A549 (cell line): Measurements from ENCODE around the gene SGO2.

Source experiments
- CBX8 ChIP-seq: fragments of 200-600 bp; sonication (generic); IDR thresholded peaks from 2 replicates; pipeline ENCODE4 v1.6.1; 2016
- CHD2 ChIP-seq: fragments of 150-350 bp; IDR thresholded peaks from 2 replicates; pipeline ENCODE4 v1.6.1; 2014; ENCODE audit warnings: low read length; ENCODE audit not compliant: partially characterized antibody
- ESRRA ChIP-seq: fragments of 150-350 bp; IDR thresholded peaks from 2 replicates; pipeline ENCODE4 v1.6.1; 2014; ENCODE audit warnings: mild to moderate bottlenecking, low read length, borderline replicate concordance
- GATA3 ChIP-seq: IDR thresholded peaks from 2 replicates; pipeline ENCODE4 v1.6.1; 2012; ENCODE audit warnings: borderline replicate concordance
- HDAC2 ChIP-seq: fragments of 200-600 bp; sonication (generic); IDR thresholded peaks from 2 replicates; pipeline ENCODE4 v1.6.1; 2016
- MAFK ChIP-seq: fragments of 450-650 bp; IDR thresholded peaks from 2 replicates; pipeline ENCODE4 v1.6.1; 2014; ENCODE audit not compliant: partially characterized antibody
- MAZ ChIP-seq: fragments of 150-350 bp; IDR thresholded peaks from 2 replicates; pipeline ENCODE4 v1.6.1; 2014; ENCODE audit warnings: antibody characterized with exemption, low read depth, low read length, borderline replicate concordance
- NR3C1 ChIP-seq: fragments of >200 bp; sonication (Bioruptor Twin); formaldehyde crosslinking; IDR thresholded peaks from 3 replicates; pipeline ENCODE4 v1.6.1; 2017
- POLR2A ChIP-seq: IDR thresholded peaks from 2 replicates; pipeline ENCODE4 v1.6.1; 2012; ENCODE audit warnings: mild to moderate bottlenecking, low read length
- POLR2AphosphoS2 ChIP-seq: conservative IDR thresholded peaks from 2 replicates; pipeline ENCODE4 v1.6.1; 2012; ENCODE audit warnings: low read length, improper control_type of control experiment, inconsistent platforms
- TP53 ChIP-seq: fragments of 250-450 bp; sonication (Bioruptor Pico); IDR thresholded peaks from 2 replicates; pipeline ENCODE4 v1.5.0; 2021; ENCODE audit warnings: mild to moderate bottlenecking, moderate library complexity
- ZFP36 ChIP-seq: fragments of 450-650 bp; IDR thresholded peaks from 2 replicates; pipeline ENCODE4 v1.6.1; 2014; ENCODE audit warnings: borderline replicate concordance; ENCODE audit not compliant: partially characterized antibody
- TF ChIP-seq, protein P1 (sequence below): fragments of >200 bp; sonication (Bioruptor Twin); formaldehyde crosslinking; IDR thresholded peaks from 3 replicates; pipeline ENCODE4 v1.5.1; 2016
- TF ChIP-seq, protein P2 (sequence below): fragments of >200 bp; sonication (Bioruptor Twin); formaldehyde crosslinking; IDR thresholded peaks from 2 replicates; pipeline ENCODE4 v1.6.1; 2016

DNA sequence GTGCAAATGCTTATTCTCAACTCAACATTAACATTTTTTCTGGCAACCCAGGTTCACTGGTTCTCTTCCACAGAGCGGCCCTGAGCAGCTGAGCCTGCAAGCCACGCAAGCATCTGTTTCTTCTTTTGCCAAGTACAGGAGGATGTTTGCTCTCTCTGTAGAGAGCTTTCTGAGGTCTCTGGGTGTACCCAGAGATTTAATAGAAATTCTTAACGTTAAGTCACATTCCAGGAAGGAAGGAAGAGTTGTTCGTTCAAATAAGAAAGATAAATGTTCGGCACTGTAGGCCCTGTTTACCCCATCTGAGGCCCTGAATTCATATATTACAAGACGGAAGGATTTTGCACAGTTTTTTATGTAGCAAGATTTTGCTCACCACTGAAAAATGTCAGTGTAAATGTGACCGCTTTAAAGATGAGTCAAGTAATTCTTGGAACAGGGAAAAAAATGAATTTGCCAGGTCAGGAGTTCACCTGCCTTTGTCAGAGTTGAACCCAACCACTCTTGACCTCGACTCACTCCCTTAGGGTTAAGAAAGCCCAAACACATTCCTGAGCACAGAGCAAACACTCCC lies 46.2 kb upstream of the SGO2 start:
- TF ChIP-seq NR3C1 (no peak), ZFP36 (no peak), CHD2 (no peak), MAZ (no peak), HDAC2 (no peak), POLR2A (no peak), ESRRA (no peak), POLR2AphosphoS2 (no peak), TP53 (CRISPR knock-in tag) (no peak), CBX8 (no peak), MAFK (peak; percentile 76), GATA3 (peak; percentile 91)
- TF ChIP-seq, protein P1, sequence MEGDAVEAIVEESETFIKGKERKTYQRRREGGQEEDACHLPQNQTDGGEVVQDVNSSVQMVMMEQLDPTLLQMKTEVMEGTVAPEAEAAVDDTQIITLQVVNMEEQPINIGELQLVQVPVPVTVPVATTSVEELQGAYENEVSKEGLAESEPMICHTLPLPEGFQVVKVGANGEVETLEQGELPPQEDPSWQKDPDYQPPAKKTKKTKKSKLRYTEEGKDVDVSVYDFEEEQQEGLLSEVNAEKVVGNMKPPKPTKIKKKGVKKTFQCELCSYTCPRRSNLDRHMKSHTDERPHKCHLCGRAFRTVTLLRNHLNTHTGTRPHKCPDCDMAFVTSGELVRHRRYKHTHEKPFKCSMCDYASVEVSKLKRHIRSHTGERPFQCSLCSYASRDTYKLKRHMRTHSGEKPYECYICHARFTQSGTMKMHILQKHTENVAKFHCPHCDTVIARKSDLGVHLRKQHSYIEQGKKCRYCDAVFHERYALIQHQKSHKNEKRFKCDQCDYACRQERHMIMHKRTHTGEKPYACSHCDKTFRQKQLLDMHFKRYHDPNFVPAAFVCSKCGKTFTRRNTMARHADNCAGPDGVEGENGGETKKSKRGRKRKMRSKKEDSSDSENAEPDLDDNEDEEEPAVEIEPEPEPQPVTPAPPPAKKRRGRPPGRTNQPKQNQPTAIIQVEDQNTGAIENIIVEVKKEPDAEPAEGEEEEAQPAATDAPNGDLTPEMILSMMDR: no peak
- TF ChIP-seq, protein P2, sequence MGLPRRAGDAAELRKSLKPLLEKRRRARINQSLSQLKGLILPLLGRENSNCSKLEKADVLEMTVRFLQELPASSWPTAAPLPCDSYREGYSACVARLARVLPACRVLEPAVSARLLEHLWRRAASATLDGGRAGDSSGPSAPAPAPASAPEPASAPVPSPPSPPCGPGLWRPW: no peak
